ENCODE results near the gene ABAT.

DNA sequence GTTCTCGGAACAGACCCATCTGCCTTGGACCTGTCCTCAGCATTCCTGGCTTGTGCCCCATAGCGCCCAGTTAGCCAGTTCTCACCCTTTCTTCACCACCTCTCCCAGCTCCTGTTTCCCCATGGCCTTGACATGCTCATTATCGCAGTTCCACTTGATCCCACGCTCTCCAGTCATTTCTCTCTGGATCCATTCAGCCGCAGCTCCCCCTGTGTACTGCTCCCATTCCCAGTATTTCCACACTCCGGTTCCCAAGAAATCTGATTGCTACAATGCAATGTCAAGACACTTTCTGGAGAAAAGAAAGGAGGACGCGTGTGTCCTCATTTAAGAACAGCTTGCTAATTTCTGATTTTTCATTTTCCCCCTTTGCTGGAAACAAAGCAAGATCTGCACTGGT lies 67.7 kb downstream of the ABAT start:
- TF ChIP-seq CTCF (conservative IDR thresholded peaks at IDR 0.05; ENCODE audit: low read depth, low read length): no peak
- TF ChIP-seq EZH2 (IDR thresholded peaks at IDR 0.05; ENCODE audit: borderline replicate concordance, low read depth, low read length, poor library complexity, severe bottlenecking): no peak
